Measurements from ENCODE around the gene NCAPG2.

GRCh38 chr7:158583143-158583542 lies 121.5 kb downstream of the NCAPG2 start:
- TF ChIP-seq POLR2AphosphoS5 (IDR thresholded peaks at IDR 0.05), result no peak
- no peak for TF ChIP-seq CTCF (IDR thresholded peaks at IDR 0.05)
- no peak for TF ChIP-seq POLR2A (IDR thresholded peaks at IDR 0.05; ENCODE audit: low read depth)
- TF ChIP-seq EP300 (IDR thresholded peaks at IDR 0.05), result no peak
